Astrocyte of the spinal cord (primary cell): ENCODE measurements around the gene ANP32B.

ENCODE experiments used
- DNase-seq: peaks from one replicate; pipeline ENCODE4 v3.0.0; 2011; ENCODE audit warnings: low read depth, low spot score
- H3K4me3 ChIP-seq: 2 replicates; pipeline ENCODE4 v1.5.1; 2011; ENCODE audit warnings: low read depth, mild to moderate bottlenecking, low read length, moderate library complexity
- CTCF ChIP-seq: IDR thresholded peaks from 2 replicates; pipeline ENCODE4 v1.5.1; 2012; ENCODE audit warnings: low read depth, mild to moderate bottlenecking, low read length, inconsistent platforms
- in situ Hi-C: cut with HindIII; loops from 2 replicates; pipeline ENCODE4 v1.10.0; 2017; ENCODE audit warnings: low sequenced_read_pairs

The ANP32B gene

GRCh38 chr9:98046180-98046543 is 63.0 kb downstream of the ANP32B start:
- TF ChIP-seq CTCF, result no peak
- no peak for DNase-seq
- H3K4me3 ChIP-seq, result no peak overlapping the region
- in situ Hi-C loops, result no loop called here

GRCh38 chr9:98047002-98047401 is 63.9 kb downstream of the ANP32B start:
- H3K4me3 ChIP-seq, result no peak overlapping the region
- in situ Hi-C loops, result no loop called here

GRCh38 chr9:98049288-98050072 is 66.3 kb downstream of the ANP32B start:
- no peak for TF ChIP-seq CTCF
- no peak overlapping the region for H3K4me3 ChIP-seq
- in situ Hi-C loops, result no loop called here
- DNase-seq, result no peak

More at GRCh38 chr9:98047002-98047401, 63.9 kb downstream of the ANP32B start:
- TF ChIP-seq CTCF, result no peak
- no peak for DNase-seq

- DNase-seq, result no peak
- in situ Hi-C loops, result no loop called here
- H3K4me3 ChIP-seq, result no peak overlapping the region
- TF ChIP-seq CTCF, result no peak
These were observed 67.2 kb downstream of the ANP32B start for GRCh38 chr9:98050351-98050750.

- TF ChIP-seq CTCF, result no peak
- in situ Hi-C loops, result no loop called here
- no peak for DNase-seq
- no peak overlapping the region for H3K4me3 ChIP-seq
These were observed 71.3 kb downstream of the ANP32B start for GRCh38 chr9:98054376-98054951.

- in situ Hi-C loops, result no loop called here
- DNase-seq, result peak; percentile 95
- no peak for TF ChIP-seq CTCF
- peak within 1 kb of the TSS; percentile 62 for H3K4me3 ChIP-seq
These were observed 73.4 kb downstream of the ANP32B start, which contains the start of gene NANS for GRCh38 chr9:98056269-98057137. Gene NANS, plus strand, starts transcription at chr9:98056732. Its CDS starts 77 bp downstream, at chr9:98056809.
